Measurements from ENCODE around the gene HAS3. TPM values are rescaled to one million over a fixed set of nuclear protein-coding genes. Genes with fewer than 3 reads are reported as not detected.
"Not testable (repeated sequence)": the region's sequence is repeated elsewhere in the genome, so short reads cannot be mapped to it uniquely, and the experiment has no call there.

Gene HAS3
- 10 to 100 TPM in 1 of 3 donors, 1 to 10 TPM in 1, under 1 TPM in 1; 0.96 to 10.5 (median 2.5) TPM for total RNA-seq

GRCh38 chr16:69105501-69106361 lies at the start of gene HAS3:
TSS of gene HAS3 (plus strand) at chr16:69105653. CDS start at chr16:69109396, 3,743 bp downstream.
- DNase-seq (ENCODE audit: low spot score in 2 of 2): no peak
- intact Hi-C loops (cut with DNase I; ENCODE audit: low total_unique reads): no loop called here
- Histone ChIP-seq H3K4me1 (peaks cover 4 to 11% of the 10 kb centered on the region in 2 donors), H3K4me3 (peak within 1 kb of the TSS; percentile 45 to 85 (median 63)), H3K27me3 (peaks cover 0 to 3% of the 10 kb centered on the region in 2 donors), H3K36me3 (no peaks in the 10 kb centered on the region), H3K27ac (peak within 1 kb of the TSS in 1 of 2 donors; percentile 9), H3K9me3 (no peaks in the 10 kb centered on the region)
- TF ChIP-seq POLR2A (IDR thresholded peaks at IDR 0.05): no peak
- TF ChIP-seq CTCF (IDR thresholded peaks at IDR 0.05): peak in 1 of 3 donors; percentile 8

GRCh38 chr16:69055980-69056379 lies 49.5 kb upstream of the HAS3 start:
- Histone ChIP-seq H3K27ac (no peak overlapping the region), H3K27me3 (no peaks in the 10 kb centered on the region), H3K9me3 (no peaks in the 10 kb centered on the region), H3K4me1 (no peaks in the 10 kb centered on the region), H3K4me3 (no peak overlapping the region), H3K36me3 (no peaks in the 10 kb centered on the region)
- no peak for DNase-seq (ENCODE audit: low spot score in 2 of 2)
- TF ChIP-seq CTCF (IDR thresholded peaks at IDR 0.05): no peak
- TF ChIP-seq POLR2AphosphoS5 (IDR thresholded peaks at IDR 0.05): no peak
- TF ChIP-seq POLR2A (IDR thresholded peaks at IDR 0.05): no peak
- intact Hi-C loops (cut with DNase I; ENCODE audit: low total_unique reads): no loop called here

- H3K9me3 ChIP-seq: no peaks in the 10 kb centered on the region
- H3K27me3 ChIP-seq: no peaks in the 10 kb centered on the region
- no peak for DNase-seq (ENCODE audit: low spot score in 2 of 2)
- no peaks in the 10 kb centered on the region for H3K4me1 ChIP-seq
- intact Hi-C loops (cut with DNase I; ENCODE audit: low total_unique reads): no loop called here
- no peak overlapping the region for H3K27ac ChIP-seq
- no peak overlapping the region for H3K4me3 ChIP-seq
- H3K36me3 ChIP-seq: no peaks in the 10 kb centered on the region
- TF ChIP-seq POLR2A (IDR thresholded peaks at IDR 0.05): no peak
- no peak for TF ChIP-seq CTCF (IDR thresholded peaks at IDR 0.05)
- TF ChIP-seq POLR2AphosphoS5 (IDR thresholded peaks at IDR 0.05): no peak
Measured at GRCh38 chr16:69056421-69056820, 49.0 kb upstream of the HAS3 start.

GRCh38 chr16:69057400-69058378 lies 47.8 kb upstream of the HAS3 start:
- Histone ChIP-seq H3K27me3 (no peaks in the 10 kb centered on the region), H3K36me3 (no peaks in the 10 kb centered on the region), H3K27ac (peak overlapping the region; percentile 54 to 74), H3K4me1 (no peaks in the 10 kb centered on the region), H3K4me3 (no peak overlapping the region), H3K9me3 (no peaks in the 10 kb centered on the region)
- TF ChIP-seq POLR2AphosphoS5 (IDR thresholded peaks at IDR 0.05): no peak
- no peak for TF ChIP-seq CTCF (IDR thresholded peaks at IDR 0.05)
- TF ChIP-seq POLR2A (IDR thresholded peaks at IDR 0.05): no peak
- DNase-seq (ENCODE audit: low spot score in 2 of 2): peak in 1 of 2 donors; percentile 37
- intact Hi-C loops (cut with DNase I; ENCODE audit: low total_unique reads): no loop called here

- H3K4me1 ChIP-seq; DNase-seq (ENCODE audit: low spot score in 2 of 2); H3K9me3 ChIP-seq; H3K4me3 ChIP-seq; intact Hi-C loops (cut with DNase I; ENCODE audit: low total_unique reads); H3K27me3 ChIP-seq; H3K27ac ChIP-seq; H3K36me3 ChIP-seq: not testable (repeated sequence)
Measured at GRCh38 chr16:69063491-69063890, 42.0 kb upstream of the HAS3 start.
